ENCODE results near the gene RPL28.
A peak's percentile ranks its signal among the peaks of the same experiment; 100 is the strongest.

The RPL28 gene

GRCh38 chr19:55372316-55373081 is 13.2 kb upstream of the RPL28 start:
- no peak for DNase-seq (ENCODE audit: low read depth in 3 of 3, low spot score in 1 of 3)

GRCh38 chr19:55373306-55373992 is 12.3 kb upstream of the RPL28 start:
- DNase-seq (ENCODE audit: low read depth in 3 of 3, low spot score in 1 of 3) = no peak

GRCh38 chr19:55373993-55374757 is 11.6 kb upstream of the RPL28 start:
- DNase-seq (ENCODE audit: low read depth in 3 of 3, low spot score in 1 of 3) = no peak

GRCh38 chr19:55376241-55376933 is 9.3 kb upstream of the RPL28 start, which contains the start of gene TMEM190:
TSS of gene TMEM190 (plus strand) at chr19:55376826. CDS start at chr19:55376854, 28 bp downstream.
- no peak for DNase-seq (ENCODE audit: low read depth in 3 of 3, low spot score in 1 of 3)

GRCh38 chr19:55377356-55378131 is 8.2 kb upstream of the RPL28 start:
- no peak for DNase-seq (ENCODE audit: low read depth in 3 of 3, low spot score in 1 of 3)

- DNase-seq (ENCODE audit: low read depth in 3 of 3, low spot score in 1 of 3) = no peak
These were observed 6.6 kb upstream of the RPL28 start for GRCh38 chr19:55379174-55379573.

GRCh38 chr19:55382013-55382412 is 3.7 kb upstream of the RPL28 start:
- DNase-seq (ENCODE audit: low read depth in 3 of 3, low spot score in 1 of 3) = no peak

- no peak for DNase-seq (ENCODE audit: low read depth in 3 of 3, low spot score in 1 of 3)
These were observed 3.1 kb upstream of the RPL28 start for GRCh38 chr19:55382522-55383054.

GRCh38 chr19:55383279-55384130 is 2.2 kb upstream of the RPL28 start:
- DNase-seq (ENCODE audit: low read depth in 3 of 3, low spot score in 1 of 3) = peak in 1 of 3 donors; percentile 30

GRCh38 chr19:55384131-55384919 is 1.4 kb upstream of the RPL28 start, which contains the start of gene TMEM238:
TSS of gene TMEM238 (minus strand) at chr19:55384292. CDS start at chr19:55384259, 33 bp downstream.
- peak in 1 of 3 donors; percentile 26 for DNase-seq (ENCODE audit: low read depth in 3 of 3, low spot score in 1 of 3)

- DNase-seq (ENCODE audit: low read depth in 3 of 3, low spot score in 1 of 3) = peak; percentile 83 to 96 (median 89)
These were observed 610 bp upstream of the RPL28 start for GRCh38 chr19:55384920-55385723.

GRCh38 chr19:55386493-55386971 is 800 bp downstream of the RPL28 start:
- DNase-seq (ENCODE audit: low read depth in 3 of 3, low spot score in 1 of 3) = no peak

GRCh38 chr19:55387736-55388497 is 2.2 kb downstream of the RPL28 start:
- no peak for DNase-seq (ENCODE audit: low read depth in 3 of 3, low spot score in 1 of 3)

GRCh38 chr19:55389386-55390317 is 3.9 kb downstream of the RPL28 start:
- no peak for DNase-seq (ENCODE audit: low read depth in 3 of 3, low spot score in 1 of 3)

GRCh38 chr19:55390461-55390880 is 4.7 kb downstream of the RPL28 start:
- DNase-seq (ENCODE audit: low read depth in 3 of 3, low spot score in 1 of 3) = no peak
